Measurements from ENCODE around the gene MYT1.

- TF ChIP-seq CTCF (IDR thresholded peaks at IDR 0.05) (no peak), EP300 (IDR thresholded peaks at IDR 0.05; ENCODE audit: low read depth) (no peak)
These were observed 55.0 kb downstream of the MYT1 start for GRCh38 chr20:64219202-64219601.
